Spinal cord (tissue), 10 donors: ENCODE measurements around the gene PSD2. TPM values are rescaled to one million over a fixed set of nuclear protein-coding genes. Genes with fewer than 3 reads are reported as not detected.

Experiments used
- DNase-seq, 6 donors: peaks; one replicate each; pipeline versions ENCODE4 v3.0.0 to v3.0.0-alpha.2; 2013 to 2015; ENCODE audit warnings: low spot score in 6 of 6, low read depth in 4 of 6
- H3K27ac ChIP-seq: one replicate; pipeline ENCODE4 v1.5.1; 2013; ENCODE audit warnings: low read depth, low read length, control low read depth
- H3K27me3 ChIP-seq: one replicate; pipeline ENCODE4 v1.6.1; 2013; ENCODE audit warnings: low read length; ENCODE audit not compliant: control insufficient read depth, insufficient read depth
- H3K36me3 ChIP-seq: one replicate; pipeline ENCODE4 v1.6.1; 2013; ENCODE audit warnings: low read length; ENCODE audit not compliant: control insufficient read depth, insufficient read depth
- H3K4me1 ChIP-seq: one replicate; pipeline ENCODE4 v1.6.1; 2013; ENCODE audit warnings: low read length; ENCODE audit not compliant: control insufficient read depth, insufficient read depth
- H3K4me3 ChIP-seq: one replicate; pipeline ENCODE4 v1.5.1; 2013; ENCODE audit warnings: low read depth, low read length, control low read depth
- H3K9me3 ChIP-seq: one replicate; pipeline ENCODE4 v1.6.1; 2013; ENCODE audit warnings: low read length; ENCODE audit not compliant: control insufficient read depth, insufficient read depth
- WGBS: methylation state at CpG from one replicate; pipeline ENCODE4 v1.1.5; 2013; ENCODE audit warnings: missing lambda C conversion rate; ENCODE audit not compliant: insufficient coverage; 5-methylcytosine and 5-hydroxymethylcytosine counted together
- polyA plus RNA-seq, 2 donors: library from polyadenylated mRNA; unstranded; fragments of 120-200 nt; gene quantifications; one replicate each; pipeline ENCODE4 v1.2.1, GENCODE V29; 2013; ENCODE audit not compliant: insufficient read length in 2 of 2
- small RNA-seq: library from RNA; depleted of rRNA; stranded (forward); fragments of <200 nt; gene quantifications from one replicate; pipeline ENCODE3, GENCODE V24; 2014; ENCODE audit warnings: low replicate concordance
- total RNA-seq, 2 donors: library from RNA; depleted of rRNA in 1 of 2; stranded (reverse); fragments of 120-200 nt in 1 of 2; fragments of >200 nt in 1 of 2; gene quantifications; one replicate each; pipeline versions ENCODE4 v1.2.3 to v1.2.4, GENCODE V29; 2013 to 2014
- donor health status: healthy.

Gene PSD2
- total and polyA plus RNA-seq, 4 donors = 7.5 to 40.8 (median 28.2) TPM

DNA sequence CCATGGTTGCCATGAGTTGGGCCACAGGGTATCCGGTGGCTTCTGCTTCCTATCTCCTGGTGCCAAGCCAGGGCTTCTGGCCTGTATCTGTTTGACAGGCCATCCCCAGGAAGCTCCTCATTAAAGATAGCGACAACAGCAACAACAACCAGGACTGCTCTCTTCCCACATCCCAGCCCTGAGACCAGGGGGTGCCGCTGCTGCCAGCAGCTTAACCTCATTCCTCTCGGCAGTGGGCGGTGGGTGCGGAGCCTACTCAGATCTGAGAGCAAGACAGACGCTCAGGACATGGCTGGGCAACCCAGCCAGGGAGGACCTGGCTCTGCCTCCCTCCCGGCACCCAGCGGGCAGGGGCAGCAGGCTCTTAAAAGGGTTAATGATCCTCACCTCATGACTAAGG lies 98.3 kb downstream of the PSD2 start:
- Histone ChIP-seq H3K9me3 (no peaks in the 10 kb centered on the region), H3K4me1 (peaks cover 21% of the 10 kb centered on the region), H3K27ac (no peak overlapping the region), H3K4me3 (no peak overlapping the region), H3K27me3 (no peaks in the 10 kb centered on the region), H3K36me3 (peaks cover 4% of the 10 kb centered on the region)
- 72% methylated on average over 9 of the region's 9 CpGs for WGBS
- no peak for DNase-seq

Small RNAs within 50 kb of the gene (small RNA-seq; reads per million reads assigned to genes)
- gene AC008667.4 = not detected

Other genes starting within 250 kb of the PSD2 start
- gene UBE2D2, start 234.5 kb upstream of the PSD2 start, total RNA-seq = 100 to 1,000 TPM; 108 TPM
- gene UBE2D2, start 234.5 kb upstream of the PSD2 start, polyA plus RNA-seq = 100 to 1,000 TPM; 171 to 185 TPM
- gene CXXC5, start 147.5 kb upstream of the PSD2 start, total RNA-seq = 10 to 100 TPM; 71.5 to 82.6 TPM
- 100 to 1,000 TPM; 134 to 137 TPM for gene CXXC5, start 147.5 kb upstream of the PSD2 start, polyA plus RNA-seq
- gene NRG2, start 247.5 kb downstream of the PSD2 start, total RNA-seq = 1 to 10 TPM; 2.4 to 4.6 TPM
- gene NRG2, start 247.5 kb downstream of the PSD2 start, polyA plus RNA-seq = 10 to 100 TPM in 1 of 2 donors, 1 to 10 TPM in 1; 10.0 to 11.5 TPM